Activated CD4-positive, alpha-beta T cell treated with anti-CD3 and anti-CD28 coated beads, Interleukin-2, amount 50 U/mL, for 1 hour (primary cell): ENCODE results near the gene ARHGEF3.
"Not testable (repeated sequence)": the region's sequence is repeated elsewhere in the genome, so short reads cannot be mapped to it uniquely, and the experiment has no call there.

Experiments used
- DNase-seq: peaks from one replicate; pipeline ENCODE4 v3.0.0-alpha.2; 2020

ARHGEF3 gene

GRCh38 chr3:56711344-56711743 is 90.4 kb downstream of the ARHGEF3 start:
- DNase-seq: no peak

- peak; percentile 24 for DNase-seq
Observed at GRCh38 chr3:56707412-56707811, 94.3 kb downstream of the ARHGEF3 start.

- no peak for DNase-seq
Observed at GRCh38 chr3:56706629-56707028, 95.1 kb downstream of the ARHGEF3 start.

- no peak for DNase-seq
Observed at GRCh38 chr3:56704706-56705105, 97.0 kb downstream of the ARHGEF3 start.

- peak; percentile 34 for DNase-seq
Observed at GRCh38 chr3:56702490-56703315, 99.0 kb downstream of the ARHGEF3 start.

- DNase-seq: no peak
Observed at GRCh38 chr3:56700151-56700550, 101.6 kb downstream of the ARHGEF3 start.

GRCh38 chr3:56694867-56695683 is 106.7 kb downstream of the ARHGEF3 start:
- DNase-seq: no peak

- DNase-seq: no peak
Observed at GRCh38 chr3:56693750-56694149, 108.0 kb downstream of the ARHGEF3 start.

GRCh38 chr3:56692520-56693433 is 109.0 kb downstream of the ARHGEF3 start:
- DNase-seq: not testable (repeated sequence)

- DNase-seq: not testable (repeated sequence)
Observed at GRCh38 chr3:56692001-56692365, 109.8 kb downstream of the ARHGEF3 start.

GRCh38 chr3:56691165-56692000 is 110.4 kb downstream of the ARHGEF3 start:
- no peak for DNase-seq

GRCh38 chr3:56689303-56689702 is 112.4 kb downstream of the ARHGEF3 start:
- no peak for DNase-seq

GRCh38 chr3:56688191-56688590 is 113.6 kb downstream of the ARHGEF3 start:
- DNase-seq: no peak

- DNase-seq: no peak
Observed at GRCh38 chr3:56684029-56684428, 117.7 kb downstream of the ARHGEF3 start.

- DNase-seq: peak; percentile 82
Observed at GRCh38 chr3:56683122-56683817, 118.5 kb downstream of the ARHGEF3 start, which contains the start of gene TASOR. Gene TASOR, minus strand, starts transcription at chr3:56683265. Its CDS starts 259 bp downstream, at chr3:56683006.

GRCh38 chr3:56682462-56683121 is 119.2 kb downstream of the ARHGEF3 start:
- peak; percentile 73 for DNase-seq

- no peak for DNase-seq
Observed at GRCh38 chr3:56681984-56682461, 119.7 kb downstream of the ARHGEF3 start.

- no peak for DNase-seq
Observed at GRCh38 chr3:56680054-56680580, 121.6 kb downstream of the ARHGEF3 start.
